GM18909 (cell line): Measurements from ENCODE around the gene NNT.
"Not testable (repeated sequence)": the region's sequence is repeated elsewhere in the genome, so short reads cannot be mapped to it uniquely, and the experiment has no call there.

Experiments
- ATAC-seq: cut with Tn5 transposase; IDR thresholded peaks from one replicate; pipeline ENCODE4 v1.9.1; 2021; ENCODE audit warnings: mild to moderate bottlenecking; ENCODE audit not compliant: unreplicated experiment, poor library complexity

Gene NNT

GRCh38 chr5:43699910-43700309, 96.9 kb downstream of the NNT start:
- no peak for ATAC-seq

- ATAC-seq = no peak
These were observed 97.6 kb downstream of the NNT start for GRCh38 chr5:43700601-43701000.

- no peak for ATAC-seq
These were observed 98.2 kb downstream of the NNT start for GRCh38 chr5:43701227-43701626.

GRCh38 chr5:43702293-43702692, 99.3 kb downstream of the NNT start:
- ATAC-seq = no peak

- ATAC-seq = no peak
These were observed 99.8 kb downstream of the NNT start for GRCh38 chr5:43702815-43703214.

GRCh38 chr5:43704243-43704642, 101.3 kb downstream of the NNT start:
- no peak for ATAC-seq

- not testable (repeated sequence) for ATAC-seq
These were observed 103.6 kb downstream of the NNT start for GRCh38 chr5:43706576-43706975.

- no peak for ATAC-seq
These were observed 108.5 kb downstream of the NNT start for GRCh38 chr5:43711496-43711895.

- ATAC-seq = no peak
These were observed 109.1 kb downstream of the NNT start for GRCh38 chr5:43712081-43712480.

- ATAC-seq = not testable (repeated sequence)
These were observed 116.8 kb downstream of the NNT start for GRCh38 chr5:43719783-43720182.

GRCh38 chr5:43728581-43728980, 125.6 kb downstream of the NNT start:
- no peak for ATAC-seq

- no peak for ATAC-seq
These were observed 127.0 kb downstream of the NNT start for GRCh38 chr5:43729846-43730478.

- ATAC-seq = no peak
These were observed 127.9 kb downstream of the NNT start for GRCh38 chr5:43730832-43731342.

- ATAC-seq = no peak
These were observed 128.6 kb downstream of the NNT start for GRCh38 chr5:43731573-43731972.

GRCh38 chr5:43745923-43746548, 143.1 kb downstream of the NNT start:
- not testable (repeated sequence) for ATAC-seq

GRCh38 chr5:43750809-43751208, 147.8 kb downstream of the NNT start:
- ATAC-seq = no peak

GRCh38 chr5:43753069-43753468, 150.1 kb downstream of the NNT start:
- no peak for ATAC-seq
